ENCODE data around the gene KLHDC4.
"Not testable (repeated sequence)": the region's sequence is repeated elsewhere in the genome, so short reads cannot be mapped to it uniquely, and the experiment has no call there.

The KLHDC4 gene

GRCh38 chr16:87742781-87743490 is 22.9 kb downstream of the KLHDC4 start:
- no peak for DNase-seq (ENCODE audit: low read depth)

- DNase-seq (ENCODE audit: low read depth): no peak
Observed at GRCh38 chr16:87741700-87742415, 23.9 kb downstream of the KLHDC4 start.

GRCh38 chr16:87740909-87741424 is 24.8 kb downstream of the KLHDC4 start:
- DNase-seq (ENCODE audit: low read depth): no peak

- no peak for DNase-seq (ENCODE audit: low read depth)
Observed at GRCh38 chr16:87740441-87740840, 25.3 kb downstream of the KLHDC4 start.

DNA sequence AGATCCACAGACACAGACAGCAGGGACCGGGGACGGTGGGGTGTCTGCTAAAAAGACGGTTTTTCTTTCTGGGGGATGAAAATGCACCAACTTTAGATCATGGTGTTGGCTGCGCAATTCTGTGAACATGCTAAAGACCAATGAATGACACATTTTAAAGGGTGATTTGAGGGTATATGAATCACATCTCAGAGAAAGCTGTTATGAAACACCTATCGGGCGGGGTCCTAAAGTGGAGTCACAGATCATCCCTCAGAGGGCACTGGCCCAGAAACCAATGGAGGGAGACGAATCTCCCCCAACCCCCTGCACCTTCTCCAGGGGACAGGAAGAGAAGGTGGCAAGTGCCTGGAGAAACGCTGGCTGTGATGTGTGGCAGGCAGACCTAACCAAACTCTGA is 26.0 kb downstream of the KLHDC4 start:
- DNase-seq (ENCODE audit: low read depth): no peak

DNA sequence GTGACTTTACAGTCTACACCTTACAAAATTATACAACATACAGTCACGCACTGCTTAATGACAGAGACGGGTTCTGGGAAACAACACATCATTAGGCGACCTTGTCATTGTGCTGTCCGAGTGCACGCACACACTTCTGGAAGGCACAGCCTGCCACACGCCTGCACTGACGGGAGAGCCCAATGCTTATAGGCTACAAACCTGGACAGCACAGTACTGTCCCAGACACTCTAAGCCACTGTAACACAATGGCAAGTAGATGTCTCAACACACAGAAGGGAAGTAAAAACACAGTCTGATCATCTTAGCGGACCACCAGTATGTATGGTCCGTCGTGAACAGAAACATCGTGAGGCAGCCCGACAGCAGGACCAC is 29.8 kb downstream of the KLHDC4 start:
- DNase-seq (ENCODE audit: low read depth): no peak

DNA sequence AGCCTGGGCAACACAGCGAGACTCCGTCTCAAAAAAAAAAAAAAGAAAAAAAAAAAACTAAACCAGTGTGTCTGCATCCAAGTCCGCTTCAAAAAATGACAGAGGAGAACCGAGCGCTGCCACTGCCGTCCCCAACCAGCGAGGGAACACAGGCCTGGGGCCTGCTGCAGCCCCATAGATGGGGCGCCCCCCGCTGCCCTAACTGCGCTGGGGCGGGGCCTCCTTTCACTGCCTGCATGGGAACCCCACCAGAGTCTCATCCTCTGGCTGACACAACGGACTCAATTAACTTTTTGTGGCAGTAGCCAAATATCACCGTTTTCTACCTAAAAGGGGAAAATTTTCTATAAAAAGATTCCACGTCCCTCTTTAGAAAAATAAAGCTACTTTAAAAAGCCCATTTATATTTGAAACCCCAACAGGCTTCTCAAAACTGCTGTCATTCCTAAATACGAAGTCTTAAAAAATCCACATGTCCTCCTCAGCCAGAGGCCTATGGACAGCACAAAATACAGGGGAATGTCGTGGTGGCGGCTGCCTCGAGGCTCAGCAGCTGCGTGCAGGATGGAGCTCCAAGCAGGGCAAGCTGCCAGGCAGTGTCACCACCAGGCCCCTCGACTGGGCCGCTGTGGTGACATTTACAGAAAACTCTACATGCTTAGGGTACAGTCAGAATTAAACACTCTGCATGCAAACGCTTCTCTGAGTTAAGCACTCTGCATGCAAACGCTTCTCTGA is 30.3 kb downstream of the KLHDC4 start:
- no peak for DNase-seq (ENCODE audit: low read depth)

GRCh38 chr16:87734644-87735043 is 31.1 kb downstream of the KLHDC4 start:
- DNase-seq (ENCODE audit: low read depth): no peak

- DNase-seq (ENCODE audit: low read depth): no peak
Observed at GRCh38 chr16:87733190-87733589, 32.6 kb downstream of the KLHDC4 start.

GRCh38 chr16:87731607-87732006 is 34.2 kb downstream of the KLHDC4 start:
- DNase-seq (ENCODE audit: low read depth): no peak

DNA sequence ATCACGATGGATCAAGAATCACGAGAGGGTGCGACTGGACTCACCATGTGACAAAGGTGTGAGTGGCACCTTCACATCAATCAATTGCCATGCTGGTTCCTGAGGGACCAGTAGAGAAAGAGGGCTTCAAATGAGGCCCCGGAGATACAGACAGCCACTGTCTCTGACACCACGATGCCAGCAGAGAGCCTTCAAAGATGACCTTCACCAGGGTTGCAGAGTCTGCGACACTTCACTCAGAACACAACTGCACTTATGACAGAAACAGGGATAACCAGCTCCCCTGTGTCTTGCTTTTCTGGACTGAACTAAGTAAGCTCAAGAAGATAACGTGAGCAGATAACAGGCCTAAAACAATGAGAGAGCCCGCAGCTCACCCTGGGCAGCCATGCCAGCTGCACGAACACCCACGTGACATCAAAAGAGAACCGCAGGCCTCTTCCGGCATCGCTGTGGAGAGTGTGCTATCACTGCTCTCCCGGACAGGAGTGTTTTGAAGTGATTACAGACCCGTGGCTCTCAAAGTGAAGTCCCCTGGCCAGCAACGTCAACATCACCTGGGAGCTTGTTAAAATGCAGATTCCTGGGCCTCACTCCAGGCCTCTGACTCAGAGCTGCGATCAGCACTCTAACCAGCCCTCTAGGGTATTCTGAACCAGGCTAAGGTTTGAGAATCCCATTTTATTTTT is 36.4 kb downstream of the KLHDC4 start:
- no peak for DNase-seq (ENCODE audit: low read depth)

GRCh38 chr16:87728026-87728425 is 37.8 kb downstream of the KLHDC4 start:
- DNase-seq (ENCODE audit: low read depth): peak; percentile 45

GRCh38 chr16:87727346-87727745 is 38.4 kb downstream of the KLHDC4 start:
- no peak for DNase-seq (ENCODE audit: low read depth)

GRCh38 chr16:87726577-87726976 is 39.2 kb downstream of the KLHDC4 start:
- not testable (repeated sequence) for DNase-seq (ENCODE audit: low read depth)

DNA sequence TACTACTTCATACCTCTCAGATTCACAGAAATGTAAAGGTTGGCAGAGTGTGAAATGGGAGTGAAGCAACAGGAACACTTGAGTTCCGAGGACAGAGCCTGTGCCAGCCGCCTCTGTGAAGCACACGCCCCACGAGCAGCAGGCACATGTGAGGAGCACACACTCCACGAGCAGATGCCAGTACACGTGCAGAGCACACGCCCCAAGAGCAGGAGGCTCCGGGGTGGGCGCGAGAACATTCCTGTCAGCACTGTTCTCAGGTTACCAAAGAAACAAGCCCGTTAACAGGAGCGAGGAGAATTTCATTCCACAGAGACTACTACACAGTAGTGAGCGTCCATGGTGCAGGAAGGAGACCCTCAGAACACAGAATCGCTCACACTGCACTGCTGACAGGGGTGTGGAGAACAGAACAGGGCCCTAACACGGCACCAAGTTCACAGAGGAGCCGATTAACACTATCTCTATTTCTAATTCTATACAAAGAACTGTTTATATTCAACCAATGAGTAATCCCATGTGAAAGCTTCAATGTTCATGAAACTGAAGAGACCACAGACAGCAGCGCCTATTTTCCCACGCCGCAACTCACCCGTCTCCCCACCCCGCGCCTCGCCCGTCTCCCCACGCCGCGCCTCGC is 40.1 kb downstream of the KLHDC4 start:
- DNase-seq (ENCODE audit: low read depth): peak; percentile 56

DNA sequence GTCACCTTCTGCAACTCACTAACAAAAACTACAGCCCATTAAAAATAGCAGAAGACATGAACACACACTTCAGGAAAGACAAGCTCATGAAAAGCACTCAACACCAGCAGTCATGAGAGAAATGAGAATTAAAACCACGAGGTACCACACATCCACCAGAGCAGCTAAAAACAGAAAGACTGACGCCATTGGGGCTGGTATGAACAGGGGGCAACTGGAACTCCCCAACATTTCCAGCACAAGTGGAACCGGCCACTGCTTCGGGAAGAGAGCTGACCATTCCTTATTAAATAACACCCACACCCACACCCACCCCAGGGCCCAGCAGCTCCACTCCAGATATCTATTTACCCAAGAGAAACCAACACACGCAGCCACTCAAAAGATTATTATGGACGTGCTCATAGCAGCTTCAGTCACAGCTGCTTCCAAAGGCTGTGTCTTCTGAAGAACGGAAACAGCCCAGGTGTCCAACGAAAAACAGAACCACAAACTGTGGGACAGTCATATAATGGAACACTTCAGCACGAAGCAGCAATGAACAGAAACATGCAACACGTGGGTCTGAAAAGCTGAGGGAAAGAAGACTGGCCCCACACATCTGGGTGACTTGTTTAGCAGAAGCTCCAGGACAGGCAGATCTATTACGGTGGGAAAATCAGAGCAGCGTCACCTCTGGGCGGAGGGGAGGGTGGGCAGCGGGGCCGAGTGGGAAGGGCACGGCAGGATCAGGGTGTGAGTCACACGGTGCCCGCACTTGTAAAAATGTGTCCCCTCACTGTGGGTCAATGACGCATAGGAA is 41.1 kb downstream of the KLHDC4 start:
- no peak for DNase-seq (ENCODE audit: low read depth)

DNA sequence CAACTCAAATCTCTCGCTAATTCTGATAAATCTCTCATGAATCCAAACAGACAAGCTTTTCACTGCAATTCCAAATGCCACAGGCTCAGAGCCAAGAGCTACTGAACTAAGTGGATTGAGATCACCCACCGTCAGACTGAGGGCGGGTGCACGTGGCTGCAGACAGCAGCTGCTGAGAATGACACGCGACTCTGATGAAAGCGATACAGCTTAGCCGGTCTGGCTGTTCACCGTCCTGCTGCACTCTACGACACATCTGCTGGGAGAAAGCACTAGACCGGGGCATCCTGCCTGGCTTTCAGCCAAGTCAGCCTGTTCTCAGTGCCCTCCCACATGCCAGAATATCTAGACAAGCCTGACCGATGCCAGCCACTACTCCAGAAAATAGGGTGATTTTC is 42.6 kb downstream of the KLHDC4 start:
- peak; percentile 51 for DNase-seq (ENCODE audit: low read depth)

- no peak for DNase-seq (ENCODE audit: low read depth)
Observed at GRCh38 chr16:87722590-87723225, 43.1 kb downstream of the KLHDC4 start.

- no peak for DNase-seq (ENCODE audit: low read depth)
Observed at GRCh38 chr16:87721622-87722585, 43.9 kb downstream of the KLHDC4 start.

Data from EH (cell line).